ENCODE data around the gene SH3RF3. TPM values are rescaled to one million over a fixed set of nuclear protein-coding genes. Genes with fewer than 3 reads are reported as not detected.

SH3RF3 gene
- total RNA-seq, 1 donor from 2014 or later = 0.22 TPM

GRCh38 chr2:109481196-109481555 lies 352.2 kb downstream of the SH3RF3 start:
- intact Hi-C loops (cut with micrococcal nuclease) = no loop called here

GRCh38 chr2:109481599-109481998 lies 352.6 kb downstream of the SH3RF3 start:
- intact Hi-C loops (cut with micrococcal nuclease) = no loop called here

GRCh38 chr2:109482361-109482861 lies 353.4 kb downstream of the SH3RF3 start:
- intact Hi-C loops (cut with micrococcal nuclease) = no loop called here

GRCh38 chr2:109486711-109487535 lies 357.9 kb downstream of the SH3RF3 start:
- intact Hi-C loops (cut with micrococcal nuclease) = no loop called here

- intact Hi-C loops (cut with micrococcal nuclease) = no loop called here
Observed at GRCh38 chr2:109487536-109487869, 358.5 kb downstream of the SH3RF3 start.

GRCh38 chr2:109487871-109488655 lies 359.1 kb downstream of the SH3RF3 start:
- intact Hi-C loops (cut with micrococcal nuclease) = no loop called here

- intact Hi-C loops (cut with micrococcal nuclease) = no loop called here
Observed at GRCh38 chr2:109489296-109489695, 360.3 kb downstream of the SH3RF3 start.

- intact Hi-C loops (cut with micrococcal nuclease) = no loop called here
Observed at GRCh38 chr2:109493176-109493935, 364.4 kb downstream of the SH3RF3 start.

GRCh38 chr2:109494351-109494750 lies 365.3 kb downstream of the SH3RF3 start:
- intact Hi-C loops (cut with micrococcal nuclease) = no loop called here

- intact Hi-C loops (cut with micrococcal nuclease) = no loop called here
Observed at GRCh38 chr2:109497463-109497862, 368.5 kb downstream of the SH3RF3 start.

GRCh38 chr2:109497911-109498870 lies 369.2 kb downstream of the SH3RF3 start:
- intact Hi-C loops (cut with micrococcal nuclease) = no loop called here

- intact Hi-C loops (cut with micrococcal nuclease) = no loop called here
Observed at GRCh38 chr2:109498906-109499305, 369.9 kb downstream of the SH3RF3 start.

GRCh38 chr2:109499566-109499965 lies 370.6 kb downstream of the SH3RF3 start:
- intact Hi-C loops (cut with micrococcal nuclease) = no loop called here

- intact Hi-C loops (cut with micrococcal nuclease) = no loop called here
Observed at GRCh38 chr2:109500910-109501309, 371.9 kb downstream of the SH3RF3 start.

GRCh38 chr2:109501461-109501860 lies 372.5 kb downstream of the SH3RF3 start:
- intact Hi-C loops (cut with micrococcal nuclease) = no loop called here

- intact Hi-C loops (cut with micrococcal nuclease) = no loop called here
Observed at GRCh38 chr2:109503191-109503590, 374.2 kb downstream of the SH3RF3 start.

- intact Hi-C loops (cut with micrococcal nuclease) = no loop called here
Observed at GRCh38 chr2:109507217-109507616, 378.2 kb downstream of the SH3RF3 start.

GRCh38 chr2:109507828-109508227 lies 378.8 kb downstream of the SH3RF3 start:
- intact Hi-C loops (cut with micrococcal nuclease) = no loop called here

GRCh38 chr2:109508556-109508955 lies 379.6 kb downstream of the SH3RF3 start:
- intact Hi-C loops (cut with micrococcal nuclease) = no loop called here
